Stimulated activated naive CD4-positive, alpha-beta T cell treated with Interleukin-2 at 50 U/mL for 16 hours (primary cell): ENCODE measurements around the gene WNK2.
"Not testable (repeated sequence)": the region's sequence is repeated elsewhere in the genome, so short reads cannot be mapped to it uniquely, and the experiment has no call there.

Experiments
- DNase-seq: peaks from one replicate; lab custom pipeline; 2025; lab: John Stamatoyannopoulos, UW

The WNK2 gene

GRCh38 chr9:93336720-93337119 is 152.8 kb downstream of the WNK2 start:
- DNase-seq, result no peak

DNA sequence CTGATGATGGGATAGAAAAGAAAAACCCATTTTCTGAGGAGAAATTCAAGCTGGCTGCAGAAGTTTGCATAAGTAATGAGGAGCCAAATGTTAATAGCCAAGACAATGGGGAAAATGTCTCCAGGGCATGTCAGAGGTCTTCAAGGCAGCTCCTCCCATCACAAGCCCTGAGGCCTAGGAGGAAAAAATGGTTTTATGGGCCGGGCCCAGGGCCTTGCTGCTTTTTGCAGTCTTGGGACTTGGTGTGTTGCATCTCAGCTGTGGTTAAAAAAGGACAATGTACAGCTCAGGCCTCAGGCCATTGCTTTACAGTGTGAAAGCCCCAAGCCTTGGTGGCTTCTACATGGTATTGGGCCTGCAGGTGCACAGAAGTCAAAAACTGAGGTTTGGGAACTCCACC is 154.3 kb downstream of the WNK2 start:
- DNase-seq, result not testable (repeated sequence)

DNA sequence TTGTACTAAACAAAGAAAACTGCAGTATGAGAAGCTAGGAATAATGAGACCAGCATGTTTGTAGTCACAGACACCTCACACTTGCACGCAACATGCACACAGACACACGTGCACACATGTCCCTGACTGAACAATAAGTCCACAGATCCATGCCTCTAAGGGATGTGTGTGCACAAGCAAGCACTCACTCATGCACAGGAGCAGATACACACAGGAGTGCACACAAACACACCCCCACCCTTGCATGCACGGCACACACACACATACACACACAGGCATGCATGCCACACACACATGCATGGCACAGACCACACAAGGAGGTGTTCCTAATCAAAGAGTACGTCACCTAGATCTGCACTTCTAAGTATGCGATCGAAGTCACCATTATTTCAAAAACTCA is 156.2 kb downstream of the WNK2 start:
- no peak for DNase-seq

DNA sequence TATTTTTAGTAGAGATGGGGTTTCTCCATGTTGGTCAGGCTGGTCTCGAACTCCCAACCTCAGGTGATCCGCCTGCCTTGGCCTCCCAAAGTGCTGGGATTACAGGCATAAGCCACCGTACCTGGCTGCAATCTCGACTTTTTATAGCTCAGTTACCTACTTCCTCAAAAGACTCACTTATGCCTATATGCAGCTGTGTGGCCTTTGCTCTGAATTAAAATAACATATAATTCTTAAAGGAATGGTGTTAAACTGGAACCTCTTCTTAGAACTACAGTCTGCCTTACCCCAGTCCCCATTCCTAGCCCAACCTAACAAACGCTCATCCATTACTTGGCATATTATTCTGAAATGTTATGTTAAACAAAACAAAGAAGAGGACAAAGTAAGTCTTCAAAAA is 157.9 kb downstream of the WNK2 start:
- not testable (repeated sequence) for DNase-seq

GRCh38 chr9:93342428-93342827 is 158.5 kb downstream of the WNK2 start:
- DNase-seq, result not testable (repeated sequence)

- DNase-seq, result no peak
Measured at GRCh38 chr9:93343663-93344062, 159.7 kb downstream of the WNK2 start.

DNA sequence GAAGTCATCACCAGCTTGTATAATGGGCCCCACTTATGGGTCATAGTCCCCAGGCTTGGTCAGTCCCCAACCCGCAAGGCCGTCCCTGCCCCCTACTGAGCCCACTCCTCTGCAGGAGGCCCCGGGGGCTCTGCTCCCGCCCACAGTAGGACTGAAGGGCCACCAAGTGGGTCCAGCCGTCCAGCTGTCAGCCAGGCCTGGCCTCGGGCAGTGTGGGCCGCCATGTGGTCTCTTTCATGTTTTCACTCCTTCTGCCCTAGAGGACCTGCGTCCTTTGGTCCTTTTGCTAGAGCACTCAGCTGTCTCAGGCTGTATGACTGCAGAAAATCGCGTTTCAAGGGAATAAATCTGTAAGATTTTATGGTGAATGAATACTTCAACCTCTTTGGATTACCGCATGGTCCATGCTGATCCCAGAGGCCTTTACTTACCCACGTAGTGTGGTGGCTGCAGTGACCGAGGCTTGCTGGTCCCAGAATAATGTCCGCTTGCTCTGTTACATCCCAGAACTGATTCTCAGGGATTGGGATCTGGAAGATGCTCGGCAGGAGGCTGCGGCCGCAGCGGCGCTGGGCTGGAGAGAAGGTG is 161.8 kb downstream of the WNK2 start:
- DNase-seq, result no peak

- no peak for DNase-seq
Measured at GRCh38 chr9:93346231-93347112, 162.5 kb downstream of the WNK2 start.

GRCh38 chr9:93347371-93347975 is 163.5 kb downstream of the WNK2 start:
- DNase-seq, result not testable (repeated sequence)

GRCh38 chr9:93353413-93354310 is 169.7 kb downstream of the WNK2 start:
- DNase-seq, result not testable (repeated sequence)

DNA sequence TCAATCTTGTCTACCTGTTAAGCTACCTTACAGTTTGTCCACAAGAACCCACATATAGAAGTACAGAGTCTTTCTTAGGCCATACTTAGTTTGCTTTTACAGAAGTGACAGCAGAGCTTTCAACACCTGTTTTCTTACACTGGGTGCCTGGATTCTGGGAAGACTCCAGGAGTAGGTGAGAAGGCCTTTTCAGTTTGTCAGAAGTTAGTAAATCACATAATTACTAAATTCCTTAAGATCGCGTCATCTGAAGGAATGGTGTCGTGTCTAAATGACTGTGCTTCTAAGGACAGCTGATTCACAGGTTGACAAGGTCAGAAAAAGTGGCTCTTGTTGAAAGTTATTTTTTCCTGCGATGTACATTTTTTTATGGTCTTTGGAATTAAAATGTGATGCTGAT is 170.5 kb downstream of the WNK2 start:
- no peak for DNase-seq

DNA sequence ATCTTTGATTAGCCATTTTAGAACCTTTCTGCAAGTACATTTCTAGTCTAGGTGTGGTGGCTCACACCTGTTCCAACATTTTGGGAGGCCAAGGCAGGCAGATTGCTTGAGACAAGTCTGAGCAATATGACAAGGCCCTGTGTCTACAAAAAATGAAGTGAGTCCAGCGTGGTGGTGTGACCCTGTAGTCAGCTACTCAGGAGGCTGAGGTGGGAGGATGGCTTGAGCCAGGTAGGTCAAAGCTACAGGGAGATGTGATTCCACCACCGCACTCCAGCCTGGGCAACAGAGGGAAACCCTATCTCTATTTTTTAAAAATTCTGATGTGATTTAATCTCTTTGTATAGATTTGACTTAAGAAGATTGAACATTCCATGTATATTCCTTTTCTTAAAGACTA is 171.9 kb downstream of the WNK2 start:
- no peak for DNase-seq

- no peak for DNase-seq
Measured at GRCh38 chr9:93357649-93358048, 173.7 kb downstream of the WNK2 start.

GRCh38 chr9:93359907-93360306 is 176.0 kb downstream of the WNK2 start:
- DNase-seq, result not testable (repeated sequence)

GRCh38 chr9:93361995-93362394 is 178.1 kb downstream of the WNK2 start:
- no peak for DNase-seq

DNA sequence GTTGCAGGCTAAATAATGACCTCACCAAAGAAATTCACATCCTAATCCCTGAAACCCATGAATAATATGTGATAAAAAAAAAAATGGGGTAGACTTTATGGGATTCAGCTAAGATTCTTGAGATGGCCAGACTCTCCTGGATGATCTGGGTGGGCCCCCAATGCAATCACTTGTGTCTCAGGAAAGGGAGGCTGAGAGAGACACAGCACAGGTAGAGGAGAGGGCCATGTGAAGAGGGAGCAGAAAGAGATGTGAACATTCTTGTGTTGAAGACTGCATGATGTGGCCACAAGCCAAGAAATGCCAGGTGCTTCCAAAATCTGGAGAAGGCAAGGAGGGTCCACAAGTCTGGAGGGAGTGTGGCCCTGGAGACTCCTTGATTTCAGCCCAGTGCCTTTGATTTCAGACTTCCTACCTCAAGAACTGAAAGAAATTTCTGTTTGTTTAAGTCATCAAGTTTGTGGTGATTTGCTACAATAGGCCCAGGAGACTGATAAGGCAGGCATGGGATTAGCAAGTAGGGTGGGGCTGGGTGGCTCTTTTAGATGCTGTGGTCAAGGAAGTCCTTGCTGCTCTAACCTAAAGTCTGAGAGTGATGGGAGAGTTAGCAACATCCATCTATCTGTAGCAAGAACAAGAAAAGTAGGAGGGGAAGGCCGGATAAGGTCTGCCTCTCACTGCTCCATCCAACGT is 180.9 kb downstream of the WNK2 start:
- DNase-seq, result no peak

DNA sequence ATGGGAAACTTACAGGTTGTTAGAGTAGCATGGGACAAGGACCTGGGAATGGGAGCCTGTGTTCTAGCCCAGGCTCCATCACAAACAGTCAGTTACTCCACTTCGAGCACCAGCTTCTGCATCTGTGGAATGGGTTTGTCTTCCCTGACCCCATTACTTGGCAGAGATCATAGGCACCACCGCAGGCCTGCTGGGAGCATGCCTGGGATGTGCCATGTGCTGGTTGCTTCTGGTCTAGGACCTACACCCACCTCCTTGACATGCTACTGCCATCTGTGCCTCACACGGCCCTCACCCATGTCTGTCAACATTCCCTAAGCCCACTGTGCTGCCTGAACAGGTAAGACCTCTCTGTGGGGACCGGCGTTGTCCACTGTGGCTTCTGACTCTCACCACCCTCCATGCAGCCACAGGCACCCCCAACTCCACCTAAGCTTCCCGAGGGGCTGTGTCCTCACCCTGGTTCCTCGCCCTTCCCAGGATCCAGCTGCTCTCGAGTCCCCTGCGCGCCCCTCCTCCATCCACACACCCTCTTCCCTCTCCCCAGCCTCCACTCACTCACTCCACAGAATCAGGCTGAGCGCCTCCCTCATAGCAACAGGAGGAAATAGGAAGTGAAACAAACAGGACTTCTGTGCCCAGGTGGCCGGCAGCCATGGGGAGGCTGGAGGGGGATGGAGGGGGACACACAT is 181.6 kb downstream of the WNK2 start:
- DNase-seq, result no peak

- no peak for DNase-seq
Measured at GRCh38 chr9:93366119-93366447, 182.1 kb downstream of the WNK2 start.

- DNase-seq, result not testable (repeated sequence)
Measured at GRCh38 chr9:93366486-93366885, 182.5 kb downstream of the WNK2 start.

- DNase-seq, result no peak
Measured at GRCh38 chr9:93368437-93368836, 184.5 kb downstream of the WNK2 start.

DNA sequence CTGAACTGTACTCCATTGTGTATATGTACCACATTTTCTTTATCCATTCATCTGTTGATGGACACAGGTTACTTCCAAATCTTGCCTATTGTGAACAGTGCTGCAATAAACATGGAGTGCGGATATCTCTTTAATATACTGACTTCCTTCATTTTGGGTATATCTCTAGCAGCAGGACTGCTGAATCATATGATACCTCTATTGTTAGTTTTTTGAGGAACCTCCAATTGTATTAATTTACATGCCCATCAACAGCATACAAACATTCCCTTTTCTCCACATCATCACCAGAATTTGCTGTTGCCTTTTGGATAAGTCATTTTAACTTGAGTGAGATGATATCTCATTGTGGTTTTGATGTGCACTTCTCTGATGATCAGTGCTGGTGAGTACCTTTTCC is 185.7 kb downstream of the WNK2 start:
- no peak for DNase-seq
